ENCODE results near the gene PPP1R14D. TPM values are rescaled to one million over a fixed set of nuclear protein-coding genes. Genes with fewer than 3 reads are reported as not detected.

PPP1R14D gene
- not detected for total RNA-seq (2021; ENCODE audit: unreplicated experiment)
- polyA plus RNA-seq (2012): 0.09 TPM in 1 of 2 replicates, not detected in the other
- Bru-seq, nascent RNA: percentile 14 among the genes with signal in this experiment
- percentile 28 among the genes with signal in this experiment for BruChase-seq, experiment 1, labeled RNA remaining after a 6-hour chase
- BruChase-seq, experiment 2, labeled RNA remaining after a 2-hour chase: percentile 24 among the genes with signal in this experiment
- long read RNA-seq: 0 reads

- DNase-seq (ENCODE audit: low read depth, low spot score) (no peak), ATAC-seq (no peak)
- no peak within 1 kb of the TSS for H3K4me2 ChIP-seq (ENCODE audit: low read length)
- no peaks in the 10 kb centered on the region for H3K9me3 ChIP-seq (ENCODE audit: control insufficient read depth in 1 of 2, insufficient read depth in 1 of 2, low read depth in 1 of 2, low read length in 2 of 2)
- H3K4me3 ChIP-seq (replicated peaks in 1 of 2; ENCODE audit: low read depth in 1 of 2, low read length in 2 of 2): no peak within 1 kb of the TSS
- intact Hi-C loops (cut with micrococcal nuclease): no loop called here
- no peak within 1 kb of the TSS for H2AFZ ChIP-seq (ENCODE audit: low read depth, low read length, poor library complexity, severe bottlenecking)
- no peak within 1 kb of the TSS for H3K9ac ChIP-seq (ENCODE audit: low read length)
- POLR2A ChIA-PET: no interaction called here
- H3K36me3 ChIP-seq (ENCODE audit: control insufficient read depth in 1 of 2, insufficient read depth in 2 of 2, low read length in 2 of 2): no peaks in the 10 kb centered on the region
- no peaks in the 10 kb centered on the region for H3K27me3 ChIP-seq (ENCODE audit: insufficient read depth, low read length)
- no peak for TF ChIP-seq EGR1 (IDR thresholded peaks at IDR 0.05; ENCODE audit: low read depth)
- TF ChIP-seq RAD21 (IDR thresholded peaks at IDR 0.05; ENCODE audit: low read depth): peak; percentile 20; the same call in 1 of the 2 replicates
- H3K27ac ChIP-seq (ENCODE audit: low read depth, low read length): no peak within 1 kb of the TSS
- CTCF ChIA-PET: interaction anchor here (1.3 kb wide), 1 partner anchor 31 kb away, joined by 3 read pairs; no protein-coding TSS in a partner anchor
- H3K9me2 ChIP-seq (ENCODE audit: insufficient read depth): no peaks in the 10 kb centered on the region
- H3K4me1 ChIP-seq (ENCODE audit: control insufficient read depth in 1 of 2, insufficient read depth in 2 of 2, low read length in 2 of 2): peaks cover 24 to 31% of the 10 kb centered on the region in 2 experiments
- no TSS peak for BruUV-seq (replicated peaks)
- no peaks in the 10 kb centered on the region for H3K79me2 ChIP-seq (ENCODE audit: insufficient read depth, low read length)
- RAD21 ChIA-PET (ENCODE audit: low non-redundant PET in 1 of 2, low total read pairs in 2 of 2, uncharacterized antibody in 2 of 2, unreplicated experiment in 2 of 2): no interaction called here
- no peaks in the 10 kb centered on the region for H4K20me1 ChIP-seq (ENCODE audit: insufficient read depth)
These were observed at the start of gene PPP1R14D for GRCh38 chr15:40828447-40829036. Gene PPP1R14D, minus strand, starts transcription at chr15:40828708. Its CDS starts 67 bp downstream, at chr15:40828641.

- Histone ChIP-seq H3K9ac (ENCODE audit: low read length) (no peak overlapping the region), H3K4me1 (ENCODE audit: control insufficient read depth in 1 of 2, insufficient read depth in 2 of 2, low read length in 2 of 2) (peaks cover 37 to 43% of the 10 kb centered on the region in 2 experiments), H3K36me3 (ENCODE audit: control insufficient read depth in 1 of 2, insufficient read depth in 2 of 2, low read length in 2 of 2) (no peaks in the 10 kb centered on the region), H4K20me1 (ENCODE audit: insufficient read depth) (no peaks in the 10 kb centered on the region), H3K9me2 (ENCODE audit: insufficient read depth) (no peaks in the 10 kb centered on the region), H3K27ac (ENCODE audit: low read depth, low read length) (no peak overlapping the region), H3K79me2 (ENCODE audit: insufficient read depth, low read length) (no peaks in the 10 kb centered on the region), H3K4me2 (ENCODE audit: low read length) (no peak overlapping the region), H2AFZ (ENCODE audit: low read depth, low read length, poor library complexity, severe bottlenecking) (no peak overlapping the region), H3K4me3 (replicated peaks in 1 of 2; ENCODE audit: low read depth in 1 of 2, low read length in 2 of 2) (no peak overlapping the region), H3K27me3 (ENCODE audit: insufficient read depth, low read length) (no peaks in the 10 kb centered on the region), H3K9me3 (ENCODE audit: control insufficient read depth in 1 of 2, insufficient read depth in 1 of 2, low read depth in 1 of 2, low read length in 2 of 2) (no peaks in the 10 kb centered on the region)
- ChIA-PET CTCF (interaction anchor here (3.0 to 4.6 kb wide), 2 partner anchors 14 to 19 kb away, joined by 12 to 26 read pairs; no protein-coding TSS in a partner anchor), POLR2A (interaction anchor here (0.6 to 1.0 kb wide), 3 partner anchors 8 to 240 kb away, joined by 3 to 4 read pairs (median 3); no protein-coding TSS in a partner anchor), RAD21 (ENCODE audit: low non-redundant PET in 1 of 2, low total read pairs in 2 of 2, uncharacterized antibody in 2 of 2, unreplicated experiment in 2 of 2) (no interaction called here)
- DNase-seq (ENCODE audit: low read depth, low spot score): no peak
- intact Hi-C loops (cut with micrococcal nuclease): no loop called here
- TF ChIP-seq ELF1 (IDR thresholded peaks at IDR 0.05; ENCODE audit: borderline replicate concordance, low read depth) (no peak), SIN3A (IDR thresholded peaks at IDR 0.05; ENCODE audit: low read depth) (no peak), FOSL1 (IDR thresholded peaks at IDR 0.05; ENCODE audit: low read depth) (no peak), ZFX (IDR thresholded peaks at IDR 0.05) (no peak), ZBTB33 (IDR thresholded peaks at IDR 0.05; ENCODE audit: extremely low read depth, insufficient replicate concordance, low read length) (no peak), YY1 (IDR thresholded peaks at IDR 0.05; ENCODE audit: extremely low read depth, insufficient replicate concordance, low read depth, low read length) (no peak), ATF3 (IDR thresholded peaks at IDR 0.05) (no peak), SP1 (IDR thresholded peaks at IDR 0.05; ENCODE audit: low read depth) (no peak), JUND (IDR thresholded peaks at IDR 0.05) (no peak), POLR2A (IDR thresholded peaks at IDR 0.05; ENCODE audit: borderline replicate concordance, extremely low read depth, insufficient read depth, insufficient read length) (no peak), EZH2phosphoT487 (IDR thresholded peaks at IDR 0.05; ENCODE audit: borderline replicate concordance) (no peak)
- no TSS peak for BruUV-seq (replicated peaks)
- no peak for ATAC-seq
These were observed 49.2 kb upstream of the PPP1R14D start for GRCh38 chr15:40877694-40878093.

All from HCT116 (cell line).